ENCODE measurements around the gene C15orf39.

Gene C15orf39

DNA sequence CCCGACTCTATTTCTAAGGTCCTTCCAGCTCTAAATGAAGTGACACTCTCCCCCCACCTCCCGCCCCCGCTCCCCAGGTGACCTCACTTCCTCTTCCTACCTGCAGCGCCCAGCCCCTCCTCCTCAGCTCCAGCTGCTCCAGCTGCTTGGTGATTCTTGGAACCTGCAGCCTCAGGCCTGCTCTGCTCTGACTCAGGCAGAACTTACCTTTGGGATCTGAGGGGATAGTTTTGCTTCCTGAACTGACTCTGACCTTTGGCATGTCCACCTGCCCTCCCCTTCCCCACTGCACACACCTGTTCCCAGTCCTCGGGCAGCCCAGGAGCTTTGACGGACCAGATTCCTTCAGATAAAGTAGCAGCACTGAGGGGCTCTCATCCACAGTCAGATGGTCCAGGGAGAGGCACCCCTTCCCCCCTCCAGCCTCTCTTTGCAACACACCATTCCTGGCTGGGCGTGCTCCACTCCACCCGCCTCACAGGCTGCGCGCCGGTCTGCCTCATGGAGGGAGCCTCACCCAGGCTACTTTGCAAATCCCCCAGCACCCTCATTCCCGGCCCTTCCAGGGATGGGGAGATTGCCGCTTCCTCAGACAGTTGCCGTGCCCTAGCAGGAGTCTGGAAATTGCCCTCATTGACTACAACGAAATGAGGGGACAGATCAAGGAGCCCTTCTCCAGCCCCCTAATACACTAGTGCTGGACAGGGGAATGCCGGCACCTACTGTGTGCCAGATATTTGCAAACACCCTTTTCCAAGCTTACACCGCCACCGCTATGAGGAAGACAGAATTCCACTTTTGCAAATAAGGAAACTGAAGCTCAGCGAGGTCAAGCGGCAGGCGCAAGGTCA lies 692 bp upstream of the C15orf39 start:
- Histone ChIP-seq H3K4me3 (ENCODE audit: low read depth, low read length) (peak overlapping the region; percentile 85), H3K4me1 (ENCODE audit: control insufficient read depth, insufficient read depth, low read length) (peaks cover 21% of the 10 kb centered on the region), H3K9me3 (ENCODE audit: control insufficient read depth, insufficient read depth, low read depth, low read length) (no peaks in the 10 kb centered on the region), H3K36me3 (ENCODE audit: control insufficient read depth in 2 of 2, insufficient read depth in 1 of 2, low read length in 2 of 2) (peaks cover 5 to 9% of the 10 kb centered on the region in 2 experiments; a peak in 2 of 3 replicates), H3K27ac (ENCODE audit: extremely low read depth, low read depth, low read length) (peak overlapping the region; percentile 18; the same call in 1 of the 2 replicates)
- POLR2A ChIA-PET, result interaction anchor here (0.6 to 3.0 kb wide), 32 partner anchors 9 to 387 kb away, joined by 3 to 24 read pairs (median 6); partner anchors contain the start of genes COMMD4, COX5A, PPCDC and RPP25
- CTCF ChIA-PET, result interaction anchor here (0.5 to 1.8 kb wide), 25 partner anchors 8 to 485 kb away, joined by 3 to 24 read pairs (median 4); partner anchors contain the start of gene PPCDC
- TF ChIP-seq ZNF335 (tag by site-specific recombination; conservative IDR thresholded peaks at IDR 0.05), result peak; percentile 52
- TF ChIP-seq ZBTB17 (tag by site-specific recombination; IDR thresholded peaks at IDR 0.05), result peak; percentile 43; the same call in 1 of the 2 replicates
- TF ChIP-seq TCF7L2 (IDR thresholded peaks at IDR 0.05; ENCODE audit: borderline replicate concordance, low read depth, low read length), result no peak
- TF ChIP-seq ZBTB1 (tag by site-specific recombination; IDR thresholded peaks at IDR 0.05), result no peak
- no peak for TF ChIP-seq ZBTB48 (tag by site-specific recombination; IDR thresholded peaks at IDR 0.05)
- peak; percentile 60 for TF ChIP-seq SP2 (tag by site-specific recombination; IDR thresholded peaks at IDR 0.05)
- 0 out of 2 replicates have a peak, but pooled peaks have one; percentile 14 for TF ChIP-seq ZNF76 (tag by site-specific recombination; IDR thresholded peaks at IDR 0.05; ENCODE audit: borderline replicate concordance, low read depth)
- TF ChIP-seq EGR2 (tag by site-specific recombination; IDR thresholded peaks at IDR 0.05; ENCODE audit: low read depth), result peak; percentile 69
- 0 out of 2 replicates have a peak, but pooled peaks have one; percentile 5 for TF ChIP-seq CTCF (tag by site-specific recombination; IDR thresholded peaks at IDR 0.05)
- peak; percentile 19; the same call in 1 of the 2 replicates for TF ChIP-seq KLF1 (tag by site-specific recombination; IDR thresholded peaks at IDR 0.05)
- TF ChIP-seq SP3 (tag by site-specific recombination; IDR thresholded peaks at IDR 0.05), result peak; percentile 52; the same call in 1 of the 2 replicates
- TF ChIP-seq, protein P1, sequence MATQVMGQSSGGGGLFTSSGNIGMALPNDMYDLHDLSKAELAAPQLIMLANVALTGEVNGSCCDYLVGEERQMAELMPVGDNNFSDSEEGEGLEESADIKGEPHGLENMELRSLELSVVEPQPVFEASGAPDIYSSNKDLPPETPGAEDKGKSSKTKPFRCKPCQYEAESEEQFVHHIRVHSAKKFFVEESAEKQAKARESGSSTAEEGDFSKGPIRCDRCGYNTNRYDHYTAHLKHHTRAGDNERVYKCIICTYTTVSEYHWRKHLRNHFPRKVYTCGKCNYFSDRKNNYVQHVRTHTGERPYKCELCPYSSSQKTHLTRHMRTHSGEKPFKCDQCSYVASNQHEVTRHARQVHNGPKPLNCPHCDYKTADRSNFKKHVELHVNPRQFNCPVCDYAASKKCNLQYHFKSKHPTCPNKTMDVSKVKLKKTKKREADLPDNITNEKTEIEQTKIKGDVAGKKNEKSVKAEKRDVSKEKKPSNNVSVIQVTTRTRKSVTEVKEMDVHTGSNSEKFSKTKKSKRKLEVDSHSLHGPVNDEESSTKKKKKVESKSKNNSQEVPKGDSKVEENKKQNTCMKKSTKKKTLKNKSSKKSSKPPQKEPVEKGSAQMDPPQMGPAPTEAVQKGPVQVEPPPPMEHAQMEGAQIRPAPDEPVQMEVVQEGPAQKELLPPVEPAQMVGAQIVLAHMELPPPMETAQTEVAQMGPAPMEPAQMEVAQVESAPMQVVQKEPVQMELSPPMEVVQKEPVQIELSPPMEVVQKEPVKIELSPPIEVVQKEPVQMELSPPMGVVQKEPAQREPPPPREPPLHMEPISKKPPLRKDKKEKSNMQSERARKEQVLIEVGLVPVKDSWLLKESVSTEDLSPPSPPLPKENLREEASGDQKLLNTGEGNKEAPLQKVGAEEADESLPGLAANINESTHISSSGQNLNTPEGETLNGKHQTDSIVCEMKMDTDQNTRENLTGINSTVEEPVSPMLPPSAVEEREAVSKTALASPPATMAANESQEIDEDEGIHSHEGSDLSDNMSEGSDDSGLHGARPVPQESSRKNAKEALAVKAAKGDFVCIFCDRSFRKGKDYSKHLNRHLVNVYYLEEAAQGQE (tag by site-specific recombination; IDR thresholded peaks at IDR 0.05), result peak; percentile 43
- peak; percentile 57; the same call in 1 of the 2 replicates for TF ChIP-seq ZNF394 (tag by site-specific recombination; IDR thresholded peaks at IDR 0.05; ENCODE audit: borderline replicate concordance)
- TF ChIP-seq ZFHX2 (tag by site-specific recombination; conservative IDR thresholded peaks at IDR 0.05), result peak; percentile 65
- TF ChIP-seq ZNF2 (tag by site-specific recombination; IDR thresholded peaks at IDR 0.05), result no peak
- no peak for TF ChIP-seq BCL6B (tag by site-specific recombination; IDR thresholded peaks at IDR 0.05)
- TF ChIP-seq PRDM10 (tag by site-specific recombination; IDR thresholded peaks at IDR 0.05), result peak; percentile 57; the same call in 1 of the 2 replicates
- TF ChIP-seq ZBTB20 (tag by site-specific recombination; IDR thresholded peaks at IDR 0.05), result peak; percentile 39; the same call in 1 of the 2 replicates

All from HEK293 (cell line).